HAP-1 (cell line): Measurements from ENCODE around the gene ARNT2.
A peak's percentile ranks its signal among the peaks of the same experiment; 100 is the strongest.

Source experiments
- DNase-seq, 2 experiments: peaks; one replicate each; pipeline ENCODE4 v3.0.0-alpha.2; 2016 to 2020; ENCODE audit warnings: low spot score in 2 of 2
- H3K27me3 ChIP-seq: fragments of 250-450 bp; sonication (Bioruptor Pico); 2 replicates; pipeline ENCODE4 v1.5.1; 2020; ENCODE audit warnings: low read depth, mild to moderate bottlenecking, moderate library complexity
- H3K36me3 ChIP-seq: fragments of 250-450 bp; sonication (Bioruptor Pico); replicated peaks from 2 replicates; pipeline ENCODE4 v1.5.1; 2020; ENCODE audit warnings: mild to moderate bottlenecking
- H3K4me1 ChIP-seq: fragments of 250-450 bp; sonication (Bioruptor Pico); 2 replicates; pipeline ENCODE4 v1.5.1; 2020; ENCODE audit warnings: mild to moderate bottlenecking
- H3K4me3 ChIP-seq: fragments of 250-450 bp; sonication (Bioruptor Pico); 2 replicates; pipeline ENCODE4 v1.5.1; 2020; ENCODE audit warnings: mild to moderate bottlenecking, moderate library complexity
- H3K9me3 ChIP-seq: fragments of 250-450 bp; sonication (Bioruptor Pico); 2 replicates; pipeline ENCODE4 v1.5.1; 2020; ENCODE audit warnings: mild to moderate bottlenecking, moderate library complexity
- in situ Hi-C: fragments of 300-500 bp; cut with MboI; formaldehyde crosslinking; loops from 3 replicates; pipeline ENCODE4 v1.14.3; 2020; ENCODE audit warnings: low sequenced_read_pairs, inconsistent platforms, mixed read lengths

ARNT2 gene

DNA sequence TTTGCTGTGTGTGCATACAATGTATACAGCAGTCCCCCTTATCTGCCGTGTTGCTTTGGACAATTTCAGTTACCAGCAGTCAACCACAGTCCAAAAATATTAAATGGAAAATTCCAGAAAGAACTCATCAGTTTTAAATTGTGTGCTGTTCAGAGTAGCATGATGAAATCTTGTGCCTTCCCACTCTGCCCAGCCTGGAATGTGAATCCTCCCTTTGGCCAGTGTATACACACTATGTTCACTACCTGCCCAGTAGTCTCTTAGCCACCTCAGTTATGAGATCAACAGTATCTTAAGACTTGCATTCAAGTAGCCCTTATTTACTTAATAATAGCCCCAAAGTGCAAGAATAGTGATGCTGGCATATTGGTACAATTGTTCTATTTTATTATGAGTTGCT, 157.3 kb downstream of the ARNT2 start:
- no peaks in the 10 kb centered on the region for H3K36me3 ChIP-seq
- DNase-seq, result no peak
- no peaks in the 10 kb centered on the region for H3K4me1 ChIP-seq
- no peaks in the 10 kb centered on the region for H3K9me3 ChIP-seq
- in situ Hi-C loops, result loop anchor here (10.0 kb wide), 1 partner anchor 413 kb away; no protein-coding TSS in a partner anchor
- H3K4me3 ChIP-seq, result no peak overlapping the region
- no peaks in the 10 kb centered on the region for H3K27me3 ChIP-seq

DNA sequence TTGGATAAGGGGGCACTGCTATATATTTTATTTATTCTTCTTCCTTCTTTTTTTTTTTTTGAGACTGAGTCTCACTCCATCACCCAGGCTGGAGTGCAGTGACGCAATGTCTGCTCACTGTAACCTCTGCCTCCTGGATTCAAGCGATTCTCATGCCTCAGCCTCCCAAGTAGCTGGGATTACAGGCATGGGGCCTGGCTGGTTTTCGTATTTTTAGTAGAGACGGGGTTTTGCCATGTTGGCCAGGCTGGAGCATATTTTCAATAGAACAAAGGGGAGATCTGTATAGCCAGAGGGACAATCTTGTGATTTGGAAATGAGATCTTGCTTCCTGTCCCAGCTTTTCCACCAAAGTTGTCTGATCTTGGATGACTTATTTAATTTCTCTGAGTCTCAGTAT, 157.9 kb downstream of the ARNT2 start:
- Histone ChIP-seq H3K36me3 (no peaks in the 10 kb centered on the region), H3K27me3 (no peaks in the 10 kb centered on the region), H3K4me1 (no peaks in the 10 kb centered on the region), H3K9me3 (no peaks in the 10 kb centered on the region), H3K4me3 (no peak overlapping the region)
- in situ Hi-C loops, result loop anchor here (10.0 kb wide), 1 partner anchor 413 kb away; no protein-coding TSS in a partner anchor
- DNase-seq, result no peak

DNA sequence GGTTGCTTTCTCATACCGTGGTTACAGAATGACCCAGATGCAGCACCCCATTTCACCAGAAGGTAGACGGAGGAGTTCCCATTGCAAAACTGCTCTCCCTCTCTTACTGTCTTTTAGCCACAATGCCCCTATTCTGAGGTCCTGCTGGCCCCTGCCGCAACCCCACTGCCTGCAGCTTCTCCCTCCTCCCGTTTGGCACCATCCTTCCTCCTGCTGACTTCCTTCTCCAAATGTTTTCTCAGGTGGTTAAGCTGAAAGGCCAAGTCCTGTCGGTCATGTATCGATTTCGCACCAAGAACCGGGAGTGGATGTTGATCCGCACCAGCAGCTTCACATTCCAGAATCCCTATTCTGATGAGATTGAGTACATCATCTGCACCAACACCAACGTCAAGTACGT, 158.7 kb downstream of the ARNT2 start:
- no peaks in the 10 kb centered on the region for H3K4me1 ChIP-seq
- in situ Hi-C loops, result loop anchor here (10.0 kb wide), 1 partner anchor 412 kb away; no protein-coding TSS in a partner anchor
- H3K36me3 ChIP-seq, result no peaks in the 10 kb centered on the region

DNA sequence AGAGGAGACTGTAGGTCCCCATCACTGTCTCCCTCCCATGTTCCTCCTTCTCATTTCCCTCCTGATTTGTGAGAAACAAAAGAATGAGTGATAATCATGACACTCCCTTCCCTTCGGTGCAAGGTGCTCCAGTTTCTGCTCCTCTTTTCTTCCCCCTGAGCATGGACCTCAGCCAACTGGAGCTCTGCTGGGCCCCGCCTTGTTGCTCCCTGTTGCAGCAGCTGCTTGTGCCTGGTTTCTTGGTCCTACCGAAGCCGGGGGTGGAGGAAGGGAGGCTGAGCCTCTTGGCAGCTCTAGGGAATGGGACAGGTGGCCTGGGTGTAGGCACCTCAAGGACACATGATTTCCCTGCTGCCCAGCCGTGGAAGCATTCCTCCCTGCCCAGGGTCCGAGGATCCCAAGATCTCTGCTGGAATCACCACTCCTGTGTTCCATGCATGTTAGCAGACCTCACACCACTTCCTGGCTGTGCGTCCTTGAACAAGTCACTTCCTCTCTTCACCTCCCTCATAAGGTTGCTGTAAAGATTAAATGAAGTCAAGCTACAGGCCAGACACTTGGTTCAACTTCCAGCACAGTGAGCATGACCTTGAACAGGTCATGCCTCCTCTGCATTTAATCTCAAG, 159.3 kb downstream of the ARNT2 start:
- Histone ChIP-seq H3K9me3 (no peaks in the 10 kb centered on the region), H3K4me1 (no peaks in the 10 kb centered on the region), H3K4me3 (no peak overlapping the region), H3K27me3 (no peaks in the 10 kb centered on the region), H3K36me3 (no peaks in the 10 kb centered on the region)
- no peak for DNase-seq
- in situ Hi-C loops, result loop anchor here (10.0 kb wide), 1 partner anchor 411 kb away; no protein-coding TSS in a partner anchor

More for the DNA sequence above, 158.7 kb downstream of the ARNT2 start:
- Histone ChIP-seq H3K9me3 (no peaks in the 10 kb centered on the region), H3K27me3 (no peaks in the 10 kb centered on the region), H3K4me3 (no peak overlapping the region)
- DNase-seq, result no peak

DNA sequence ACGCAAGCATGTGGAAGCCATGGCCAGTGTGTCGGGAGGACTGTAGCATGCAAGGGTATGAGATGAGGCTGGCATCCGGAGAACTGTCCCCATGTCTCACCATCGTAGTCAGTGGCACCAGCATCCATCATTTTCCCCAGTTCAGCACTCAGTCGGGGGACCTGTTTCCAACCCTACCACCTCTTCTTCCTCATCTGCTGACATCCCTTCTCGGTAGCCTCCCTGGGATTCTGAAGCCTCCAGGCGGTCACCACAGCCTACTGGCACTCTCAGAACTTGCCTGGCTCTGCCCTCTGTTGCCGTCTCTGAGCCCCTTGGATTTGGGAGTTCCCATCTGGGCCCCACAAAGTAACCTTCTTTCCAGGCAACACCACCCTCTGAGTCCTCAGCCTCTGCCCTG, 159.9 kb downstream of the ARNT2 start:
- no peaks in the 10 kb centered on the region for H3K36me3 ChIP-seq
- no peaks in the 10 kb centered on the region for H3K9me3 ChIP-seq
- no peak overlapping the region for H3K4me3 ChIP-seq
- DNase-seq, result no peak
- no peaks in the 10 kb centered on the region for H3K27me3 ChIP-seq
- in situ Hi-C loops, result loop anchor here (10.0 kb wide), 1 partner anchor 411 kb away; no protein-coding TSS in a partner anchor
- no peaks in the 10 kb centered on the region for H3K4me1 ChIP-seq

DNA sequence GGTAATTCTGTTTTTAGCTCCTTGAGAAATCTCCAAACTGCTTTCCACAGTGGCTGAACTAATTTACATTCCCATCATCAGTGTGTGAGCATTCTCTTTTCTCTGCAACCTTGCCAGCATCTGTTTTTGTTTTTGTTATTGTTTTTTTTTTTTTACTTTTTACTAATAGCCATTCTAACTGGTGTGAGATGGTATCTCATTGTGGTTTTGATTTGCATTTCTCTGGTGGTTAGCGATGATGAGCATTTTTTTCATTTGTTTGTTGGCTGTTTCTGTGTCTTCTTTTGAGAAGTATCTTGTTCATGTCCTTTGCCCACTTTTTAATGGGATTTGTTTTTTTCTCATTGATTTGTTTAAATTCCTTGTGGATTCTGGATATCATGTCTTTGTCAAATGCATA, 161.2 kb downstream of the ARNT2 start:
- no peaks in the 10 kb centered on the region for H3K36me3 ChIP-seq
- H3K9me3 ChIP-seq, result no peaks in the 10 kb centered on the region
- no peak for DNase-seq
- in situ Hi-C loops, result loop anchor here (5.0 to 10.0 kb wide), 2 partner anchors 212 to 409 kb away; partner anchors contain the start of gene CEMIP
- no peak overlapping the region for H3K4me3 ChIP-seq
- no peaks in the 10 kb centered on the region for H3K27me3 ChIP-seq
- no peaks in the 10 kb centered on the region for H3K4me1 ChIP-seq

DNA sequence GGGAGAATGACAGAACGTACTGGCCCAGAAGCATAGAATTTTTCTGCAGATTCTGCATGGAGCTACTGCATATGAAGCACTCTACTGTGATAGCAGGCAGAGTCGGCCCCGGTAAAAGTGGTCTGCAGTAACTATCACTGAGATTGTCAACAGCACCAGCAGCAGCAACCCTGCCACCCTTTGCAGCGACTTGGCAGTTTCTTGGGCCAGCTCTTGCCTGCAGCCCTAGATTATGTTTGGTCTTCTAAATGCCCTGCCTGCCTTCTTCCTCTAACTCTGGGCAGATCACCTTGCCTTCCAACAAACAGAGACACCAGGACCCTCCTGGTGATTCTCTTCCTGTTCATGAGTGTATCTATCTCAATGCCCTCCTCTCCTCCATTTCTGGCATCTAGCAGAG, 161.8 kb downstream of the ARNT2 start:
- Histone ChIP-seq H3K4me1 (no peaks in the 10 kb centered on the region), H3K4me3 (no peak overlapping the region), H3K36me3 (no peaks in the 10 kb centered on the region), H3K9me3 (no peaks in the 10 kb centered on the region), H3K27me3 (no peaks in the 10 kb centered on the region)
- in situ Hi-C loops, result loop anchor here (5.0 to 10.0 kb wide), 2 partner anchors 211 to 409 kb away; partner anchors contain the start of gene CEMIP
- DNase-seq, result no peak

DNA sequence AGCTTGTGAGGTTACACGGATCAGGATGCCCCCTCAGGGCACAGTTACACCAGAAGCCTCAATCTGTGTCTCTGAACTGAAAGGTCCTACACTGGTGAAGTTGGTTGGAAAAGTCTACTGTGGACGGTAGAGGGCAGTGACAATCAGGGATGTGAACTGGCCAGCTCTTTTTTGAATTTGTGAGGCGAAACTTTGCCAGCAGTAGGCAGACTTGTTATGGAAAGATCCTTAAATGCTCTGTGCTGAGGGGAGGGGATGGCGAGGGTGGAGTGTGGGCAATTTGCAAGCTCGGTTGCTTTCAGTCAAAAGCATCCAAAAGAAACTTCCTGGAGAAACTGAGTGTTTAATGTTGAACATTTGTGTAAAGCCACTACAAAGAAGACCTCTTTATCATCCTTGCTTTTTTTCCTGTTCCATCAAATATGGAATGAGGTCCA, 163.6 kb downstream of the ARNT2 start:
- H3K4me3 ChIP-seq, result no peak overlapping the region
- peak; percentile 86 to 87 for DNase-seq
- in situ Hi-C loops, result loop anchor here (5.0 to 10.0 kb wide), 2 partner anchors 210 to 407 kb away; partner anchors contain the start of gene CEMIP
- no peaks in the 10 kb centered on the region for H3K36me3 ChIP-seq
- no peaks in the 10 kb centered on the region for H3K4me1 ChIP-seq
- H3K27me3 ChIP-seq, result no peaks in the 10 kb centered on the region
- H3K9me3 ChIP-seq, result no peaks in the 10 kb centered on the region

DNA sequence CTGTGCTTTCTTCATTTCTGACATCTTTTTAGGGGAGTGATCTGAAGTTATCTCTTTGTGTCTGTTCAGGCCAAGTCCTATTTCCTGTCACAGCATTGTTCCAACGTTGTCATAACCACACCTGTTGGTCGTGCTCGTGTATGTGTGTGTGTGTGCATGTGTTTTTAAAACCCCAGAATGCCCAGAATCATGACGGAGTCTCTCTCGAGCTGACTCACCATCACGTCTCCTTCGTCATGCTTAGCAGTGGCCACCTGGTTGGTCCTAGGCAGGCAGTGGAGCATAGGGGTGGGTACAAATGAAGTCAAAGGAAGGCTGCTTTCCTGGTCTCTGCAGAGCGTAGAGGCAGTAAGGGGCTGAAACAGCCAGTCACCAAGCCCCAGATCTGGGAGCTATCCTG, 164.1 kb downstream of the ARNT2 start:
- in situ Hi-C loops, result loop anchor here (5.0 to 10.0 kb wide), 2 partner anchors 209 to 407 kb away; partner anchors contain the start of gene CEMIP
- no peaks in the 10 kb centered on the region for H3K9me3 ChIP-seq

DNA sequence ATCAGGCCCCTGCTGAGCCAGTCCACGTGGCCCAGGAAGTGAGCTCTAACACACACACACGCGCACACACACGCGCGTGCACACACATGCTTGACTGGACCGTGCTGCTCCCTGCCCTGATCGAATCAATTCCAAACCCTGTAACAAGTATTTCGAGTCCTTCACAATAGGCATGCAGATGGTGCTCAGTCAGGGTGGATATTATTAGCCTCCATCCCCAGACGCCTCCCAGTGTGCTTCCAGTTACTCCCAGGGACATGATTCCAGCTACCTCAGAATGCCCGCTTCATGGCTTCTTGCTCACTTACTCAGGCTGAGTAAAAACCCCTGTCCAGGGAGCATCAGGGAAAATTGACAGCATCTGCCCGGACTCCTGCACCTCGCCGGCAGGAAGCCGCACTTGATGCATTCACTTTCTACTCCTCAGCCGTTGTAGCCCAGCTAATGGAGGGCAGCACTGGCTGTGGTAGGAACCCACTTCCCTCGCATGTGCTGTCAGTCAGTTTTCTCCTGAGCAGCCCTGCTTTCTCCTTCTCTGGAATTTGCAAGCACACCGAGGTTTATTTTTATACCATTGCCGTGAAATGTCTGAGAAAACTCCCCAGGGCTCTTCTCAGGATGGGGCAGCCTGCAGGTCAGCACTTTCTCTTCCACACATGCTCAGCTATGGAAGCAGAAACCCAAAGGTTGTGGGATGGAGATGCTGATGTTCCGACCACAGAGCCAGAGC, 164.9 kb downstream of the ARNT2 start:
- H3K27me3 ChIP-seq, result no peaks in the 10 kb centered on the region
- no peak overlapping the region for H3K4me3 ChIP-seq
- H3K36me3 ChIP-seq, result no peaks in the 10 kb centered on the region
- in situ Hi-C loops, result loop anchor here (5.0 to 10.0 kb wide), 2 partner anchors 208 to 406 kb away; partner anchors contain the start of gene CEMIP
- no peaks in the 10 kb centered on the region for H3K4me1 ChIP-seq
- no peaks in the 10 kb centered on the region for H3K9me3 ChIP-seq
- no peak for DNase-seq

More for the DNA sequence above, 164.1 kb downstream of the ARNT2 start:
- Histone ChIP-seq H3K4me3 (no peak overlapping the region), H3K4me1 (no peaks in the 10 kb centered on the region), H3K27me3 (no peaks in the 10 kb centered on the region), H3K36me3 (no peaks in the 10 kb centered on the region)
- DNase-seq, result no peak

DNA sequence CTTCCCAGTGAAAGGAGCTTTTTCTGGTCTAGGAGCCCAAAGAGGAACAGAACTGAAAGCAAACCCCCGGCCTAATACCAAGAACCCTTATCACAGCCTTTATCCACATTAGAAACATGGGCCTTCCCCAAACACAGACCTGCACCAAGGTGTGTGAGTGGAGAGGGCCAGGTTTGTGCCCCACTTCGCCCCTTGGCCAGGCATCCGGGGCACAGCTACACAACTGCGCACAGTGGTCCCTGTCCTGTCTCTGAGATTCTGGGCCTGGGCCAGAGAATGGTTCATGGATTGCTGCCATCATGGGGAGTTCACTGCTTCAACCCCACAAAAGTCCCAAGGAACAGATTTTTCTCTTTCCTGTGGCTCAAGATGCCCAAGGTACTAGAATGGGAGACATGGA, 165.5 kb downstream of the ARNT2 start:
- in situ Hi-C loops, result loop anchor here (5.0 to 10.0 kb wide), 2 partner anchors 208 to 405 kb away; partner anchors contain the start of gene CEMIP
- Histone ChIP-seq H3K4me1 (no peaks in the 10 kb centered on the region), H3K4me3 (no peak overlapping the region), H3K9me3 (no peaks in the 10 kb centered on the region), H3K36me3 (no peaks in the 10 kb centered on the region), H3K27me3 (no peaks in the 10 kb centered on the region)
- DNase-seq, result no peak

DNA sequence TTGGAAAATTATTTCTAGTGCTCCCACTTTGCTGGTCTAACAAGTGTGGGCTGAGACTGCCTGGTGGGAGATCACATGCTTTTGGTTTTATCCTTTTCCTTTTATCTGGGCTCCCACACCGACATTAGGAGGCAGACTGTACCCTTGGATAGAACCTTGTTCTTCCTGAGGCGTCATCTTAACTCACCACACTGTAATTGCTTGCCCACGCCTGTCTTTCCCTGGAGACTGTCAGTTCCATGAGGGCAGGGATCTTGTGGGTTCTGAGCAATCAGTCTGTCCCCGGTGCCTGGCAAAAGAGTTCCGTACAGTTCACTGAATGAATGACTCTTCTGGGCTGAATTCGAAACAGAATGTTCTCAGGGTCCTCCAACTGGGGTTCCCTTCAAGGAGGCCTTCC, 166.4 kb downstream of the ARNT2 start:
- Histone ChIP-seq H3K27me3 (no peaks in the 10 kb centered on the region), H3K4me1 (no peaks in the 10 kb centered on the region), H3K36me3 (no peaks in the 10 kb centered on the region), H3K4me3 (no peak overlapping the region), H3K9me3 (no peaks in the 10 kb centered on the region)
- DNase-seq, result no peak
- in situ Hi-C loops, result no loop called here

DNA sequence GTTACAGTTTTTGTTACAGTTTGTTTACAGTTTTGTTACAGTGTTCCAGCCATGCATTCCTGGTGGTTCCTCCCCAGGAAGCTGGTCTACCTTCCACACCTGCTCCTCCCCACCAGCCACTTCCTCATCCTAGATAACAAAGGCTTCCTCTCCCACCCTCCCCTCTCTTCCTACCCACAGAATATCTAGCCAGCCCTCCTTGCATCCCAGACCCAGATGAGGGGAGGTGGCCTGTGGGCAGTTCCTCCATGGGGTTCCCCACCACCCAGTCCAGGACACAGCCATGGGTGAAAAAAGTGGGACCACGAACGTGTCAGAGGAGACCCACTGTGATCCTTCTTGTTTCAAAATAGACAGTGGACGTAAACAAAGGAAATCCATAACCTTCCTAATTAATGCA, 168.2 kb downstream of the ARNT2 start:
- Histone ChIP-seq H3K36me3 (no peaks in the 10 kb centered on the region), H3K9me3 (no peaks in the 10 kb centered on the region), H3K27me3 (no peaks in the 10 kb centered on the region), H3K4me3 (no peak overlapping the region), H3K4me1 (no peaks in the 10 kb centered on the region)
- no peak for DNase-seq
- in situ Hi-C loops, result no loop called here

DNA sequence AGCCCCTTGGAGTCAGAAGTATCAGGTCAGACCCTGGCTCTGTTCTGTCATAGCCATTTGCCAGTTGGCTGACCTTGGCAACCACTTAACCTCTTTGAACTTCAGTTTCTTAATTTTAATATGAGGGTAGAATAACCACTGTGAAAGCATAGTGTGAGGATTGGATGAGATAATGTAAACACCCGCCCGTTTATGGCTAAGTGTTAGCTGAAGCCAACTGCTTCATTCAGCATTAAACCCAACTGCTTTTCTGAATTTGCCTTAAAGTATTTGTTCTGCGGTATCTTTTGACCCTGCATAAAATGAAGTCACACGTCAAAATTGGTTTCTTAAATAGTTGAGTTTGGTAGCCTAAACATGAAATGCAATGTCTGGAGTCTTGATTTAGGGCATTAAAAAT, 169.4 kb downstream of the ARNT2 start:
- no peaks in the 10 kb centered on the region for H3K9me3 ChIP-seq
- no peaks in the 10 kb centered on the region for H3K4me1 ChIP-seq
- in situ Hi-C loops, result no loop called here
- H3K4me3 ChIP-seq, result no peak overlapping the region
- DNase-seq, result no peak
- H3K36me3 ChIP-seq, result no peaks in the 10 kb centered on the region
- H3K27me3 ChIP-seq, result no peaks in the 10 kb centered on the region
